GM21619 (cell line): ENCODE data around the gene CDC14C.

ENCODE experiments used
- ATAC-seq: cut with Tn5 transposase; IDR thresholded peaks from one replicate; pipeline ENCODE4 v1.9.1; 2021; ENCODE audit not compliant: unreplicated experiment

CDC14C gene

GRCh38 chr7:48971173-48971572, 46.8 kb downstream of the CDC14C start:
- no peak for ATAC-seq

GRCh38 chr7:48976253-48976652, 51.9 kb downstream of the CDC14C start:
- no peak for ATAC-seq

- ATAC-seq, result no peak
These were observed 52.5 kb downstream of the CDC14C start for GRCh38 chr7:48976850-48977249.
